K562 (cell line): Measurements from ENCODE around the gene RXRB. TPM values are rescaled to one million over a fixed set of nuclear protein-coding genes. Genes with fewer than 3 reads are reported as not detected.
A peak's percentile ranks its signal among the peaks of the same experiment; 100 is the strongest.

Source experiments
- ADNP ChIP-seq: fragments of 200-800 bp; sonication (Bioruptor generic); IDR thresholded peaks from 2 replicates; pipeline ENCODE4 v1.6.1; 2016; ENCODE audit warnings: missing genetic modification characterization, missing compliant biosample characterization
- KHSRP ChIP-seq: fragments of 450-650 bp; IDR thresholded peaks from 2 replicates; pipeline ENCODE4 v1.6.1; 2017
- NUFIP1 ChIP-seq: fragments of 450-650 bp; IDR thresholded peaks from 2 replicates; pipeline ENCODE4 v1.6.1; 2018; ENCODE audit not compliant: partially characterized antibody
- TGIF2 ChIP-seq: sonication (generic); formaldehyde crosslinking; IDR thresholded peaks from 2 replicates; pipeline ENCODE4 v1.8.1; 2022; ENCODE audit warnings: mild to moderate bottlenecking, missing genetic modification reagents, moderate library complexity
- ZNF253 ChIP-seq: fragments of 250-450 bp; sonication (Bioruptor Pico); conservative IDR thresholded peaks from 2 replicates; pipeline ENCODE4 v1.6.1; 2021; ENCODE audit warnings: mild to moderate bottlenecking
- polyA plus RNA-seq, 8 experiments: library from polyadenylated mRNA; depleted of rRNA in 4 of 8; stranded (reverse) in 5 of 8; unstranded in 3 of 8; fragments of >200 nt; fragmentation: Nextera tagmentation in 2 of 8; fragmentation: Illumina TruSeq in 1 of 8; extraction: Ambion mirVana in 2 of 8; extraction: Trizol in 1 of 8; gene quantifications; 2 replicates each; pipeline versions ENCODE4 v1.2.1 to v1.2.3, GENCODE V29; 2011 to 2014; ENCODE audit warnings: inconsistent platforms in 1 of 8, missing spikeins in 1 of 8
- total RNA-seq, 7 experiments: library from RNA; depleted of rRNA in 6 of 7; stranded (reverse); fragments of >200 nt in 6 of 7; fragmentation: Illumina TruSeq in 2 of 7; extraction: Trizol in 2 of 7; gene quantifications; 2 replicates each; pipeline versions ENCODE4 v1.2.1 to v1.2.3, GENCODE V29; 2011 to 2021; ENCODE audit warnings: low replicate concordance in 1 of 7
- TF ChIP-seq, protein P1 (sequence below): IDR thresholded peaks from 3 replicates; pipeline ENCODE4 v1.6.1; 2011; ENCODE audit warnings: borderline replicate concordance, mild to moderate bottlenecking, moderate library complexity; ENCODE audit not compliant: insufficient read length; ENCODE audit errors: extremely low read depth
- TF ChIP-seq, protein P2 (sequence below), 2 experiments: fragments of 450-650 bp; formaldehyde crosslinking in 1 of 2; IDR thresholded peaks; 2 replicates each; pipeline versions ENCODE4 v1.4.0 to v1.6.1; 2014 to 2020; ENCODE audit warnings: mild to moderate bottlenecking in 2 of 2, borderline replicate concordance in 1 of 2, low read depth in 1 of 2
- TF ChIP-seq, protein P3 (sequence below), 2 experiments: IDR thresholded peaks in 1 of 2; conservative IDR thresholded peaks in 1 of 2; 2 replicates each; pipeline ENCODE4 v1.6.1; 2016; ENCODE audit warnings: low read depth in 2 of 2, mild to moderate bottlenecking in 1 of 2, missing compliant biosample characterization in 1 of 2, missing genetic modification characterization in 1 of 2, moderate library complexity in 1 of 2
- TF ChIP-seq, protein P4 (sequence below): fragments of 450-650 bp; IDR thresholded peaks from one replicate; pipeline ENCODE4 v1.6.1; 2018; ENCODE audit warnings: mild to moderate bottlenecking, moderate library complexity; ENCODE audit not compliant: partially characterized antibody

Gene RXRB
- total and polyA plus RNA-seq, 9 of the 15 experiments (the other 6 are each of a cell fraction or from before 2014, with no cell fraction given) = 0.76 to 35.5 (median 18.4) TPM

- TF ChIP-seq, protein P1, sequence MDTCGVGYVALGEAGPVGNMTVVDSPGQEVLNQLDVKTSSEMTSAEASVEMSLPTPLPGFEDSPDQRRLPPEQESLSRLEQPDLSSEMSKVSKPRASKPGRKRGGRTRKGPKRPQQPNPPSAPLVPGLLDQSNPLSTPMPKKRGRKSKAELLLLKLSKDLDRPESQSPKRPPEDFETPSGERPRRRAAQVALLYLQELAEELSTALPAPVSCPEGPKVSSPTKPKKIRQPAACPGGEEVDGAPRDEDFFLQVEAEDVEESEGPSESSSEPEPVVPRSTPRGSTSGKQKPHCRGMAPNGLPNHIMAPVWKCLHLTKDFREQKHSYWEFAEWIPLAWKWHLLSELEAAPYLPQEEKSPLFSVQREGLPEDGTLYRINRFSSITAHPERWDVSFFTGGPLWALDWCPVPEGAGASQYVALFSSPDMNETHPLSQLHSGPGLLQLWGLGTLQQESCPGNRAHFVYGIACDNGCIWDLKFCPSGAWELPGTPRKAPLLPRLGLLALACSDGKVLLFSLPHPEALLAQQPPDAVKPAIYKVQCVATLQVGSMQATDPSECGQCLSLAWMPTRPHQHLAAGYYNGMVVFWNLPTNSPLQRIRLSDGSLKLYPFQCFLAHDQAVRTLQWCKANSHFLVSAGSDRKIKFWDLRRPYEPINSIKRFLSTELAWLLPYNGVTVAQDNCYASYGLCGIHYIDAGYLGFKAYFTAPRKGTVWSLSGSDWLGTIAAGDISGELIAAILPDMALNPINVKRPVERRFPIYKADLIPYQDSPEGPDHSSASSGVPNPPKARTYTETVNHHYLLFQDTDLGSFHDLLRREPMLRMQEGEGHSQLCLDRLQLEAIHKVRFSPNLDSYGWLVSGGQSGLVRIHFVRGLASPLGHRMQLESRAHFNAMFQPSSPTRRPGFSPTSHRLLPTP = no peak
- TF ChIP-seq KHSRP = no peak; the same call in 1 of the 2 replicates
- TF ChIP-seq, protein P2, sequence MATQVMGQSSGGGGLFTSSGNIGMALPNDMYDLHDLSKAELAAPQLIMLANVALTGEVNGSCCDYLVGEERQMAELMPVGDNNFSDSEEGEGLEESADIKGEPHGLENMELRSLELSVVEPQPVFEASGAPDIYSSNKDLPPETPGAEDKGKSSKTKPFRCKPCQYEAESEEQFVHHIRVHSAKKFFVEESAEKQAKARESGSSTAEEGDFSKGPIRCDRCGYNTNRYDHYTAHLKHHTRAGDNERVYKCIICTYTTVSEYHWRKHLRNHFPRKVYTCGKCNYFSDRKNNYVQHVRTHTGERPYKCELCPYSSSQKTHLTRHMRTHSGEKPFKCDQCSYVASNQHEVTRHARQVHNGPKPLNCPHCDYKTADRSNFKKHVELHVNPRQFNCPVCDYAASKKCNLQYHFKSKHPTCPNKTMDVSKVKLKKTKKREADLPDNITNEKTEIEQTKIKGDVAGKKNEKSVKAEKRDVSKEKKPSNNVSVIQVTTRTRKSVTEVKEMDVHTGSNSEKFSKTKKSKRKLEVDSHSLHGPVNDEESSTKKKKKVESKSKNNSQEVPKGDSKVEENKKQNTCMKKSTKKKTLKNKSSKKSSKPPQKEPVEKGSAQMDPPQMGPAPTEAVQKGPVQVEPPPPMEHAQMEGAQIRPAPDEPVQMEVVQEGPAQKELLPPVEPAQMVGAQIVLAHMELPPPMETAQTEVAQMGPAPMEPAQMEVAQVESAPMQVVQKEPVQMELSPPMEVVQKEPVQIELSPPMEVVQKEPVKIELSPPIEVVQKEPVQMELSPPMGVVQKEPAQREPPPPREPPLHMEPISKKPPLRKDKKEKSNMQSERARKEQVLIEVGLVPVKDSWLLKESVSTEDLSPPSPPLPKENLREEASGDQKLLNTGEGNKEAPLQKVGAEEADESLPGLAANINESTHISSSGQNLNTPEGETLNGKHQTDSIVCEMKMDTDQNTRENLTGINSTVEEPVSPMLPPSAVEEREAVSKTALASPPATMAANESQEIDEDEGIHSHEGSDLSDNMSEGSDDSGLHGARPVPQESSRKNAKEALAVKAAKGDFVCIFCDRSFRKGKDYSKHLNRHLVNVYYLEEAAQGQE (IDR thresholded peaks at IDR 0.05; ENCODE audit: borderline replicate concordance) = no peak
- TF ChIP-seq, protein P2 (CRISPR knock-in tag; IDR thresholded peaks at IDR 0.05; ENCODE audit: low read depth) = 0 out of 2 replicates have a peak, but pooled peaks have one; percentile 53
- peak; percentile 94 for TF ChIP-seq TGIF2 (CRISPR knock-in tag)
- TF ChIP-seq, protein P3, sequence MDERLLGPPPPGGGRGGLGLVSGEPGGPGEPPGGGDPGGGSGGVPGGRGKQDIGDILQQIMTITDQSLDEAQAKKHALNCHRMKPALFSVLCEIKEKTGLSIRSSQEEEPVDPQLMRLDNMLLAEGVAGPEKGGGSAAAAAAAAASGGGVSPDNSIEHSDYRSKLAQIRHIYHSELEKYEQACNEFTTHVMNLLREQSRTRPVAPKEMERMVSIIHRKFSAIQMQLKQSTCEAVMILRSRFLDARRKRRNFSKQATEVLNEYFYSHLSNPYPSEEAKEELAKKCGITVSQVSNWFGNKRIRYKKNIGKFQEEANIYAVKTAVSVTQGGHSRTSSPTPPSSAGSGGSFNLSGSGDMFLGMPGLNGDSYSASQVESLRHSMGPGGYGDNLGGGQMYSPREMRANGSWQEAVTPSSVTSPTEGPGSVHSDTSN (CRISPR knock-in tag; IDR thresholded peaks at IDR 0.05; ENCODE audit: low read depth) = no peak
- TF ChIP-seq, protein P3 (tag; conservative IDR thresholded peaks at IDR 0.05; ENCODE audit: low read depth) = no peak
- TF ChIP-seq ZNF253 (CRISPR knock-in tag) = no peak
- TF ChIP-seq, protein P4, sequence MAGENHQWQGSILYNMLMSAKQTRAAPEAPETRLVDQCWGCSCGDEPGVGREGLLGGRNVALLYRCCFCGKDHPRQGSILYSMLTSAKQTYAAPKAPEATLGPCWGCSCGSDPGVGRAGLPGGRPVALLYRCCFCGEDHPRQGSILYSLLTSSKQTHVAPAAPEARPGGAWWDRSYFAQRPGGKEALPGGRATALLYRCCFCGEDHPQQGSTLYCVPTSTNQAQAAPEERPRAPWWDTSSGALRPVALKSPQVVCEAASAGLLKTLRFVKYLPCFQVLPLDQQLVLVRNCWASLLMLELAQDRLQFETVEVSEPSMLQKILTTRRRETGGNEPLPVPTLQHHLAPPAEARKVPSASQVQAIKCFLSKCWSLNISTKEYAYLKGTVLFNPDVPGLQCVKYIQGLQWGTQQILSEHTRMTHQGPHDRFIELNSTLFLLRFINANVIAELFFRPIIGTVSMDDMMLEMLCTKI = no peak
- TF ChIP-seq ADNP (tag) = no peak
- no peak for TF ChIP-seq NUFIP1
Measured at GRCh38 chr6:33208091-33208967, 7.9 kb upstream of the RXRB start, which contains the start of gene RING1 (continued).
